Mammary epithelial cell (primary cell): ENCODE data around the gene ADAMTS7.

Experiments
- EZH2 ChIP-seq: IDR thresholded peaks from 2 replicates; pipeline ENCODE4 v1.6.1; 2012; ENCODE audit warnings: low read length, inconsistent platforms, borderline replicate concordance
- TF ChIP-seq, protein P1 (sequence below), 2 donors: IDR thresholded peaks in 1 of 2; conservative IDR thresholded peaks in 1 of 2; 2 replicates each; pipeline ENCODE4 v1.5.1; 2011 to 2012; ENCODE audit warnings: inconsistent platforms in 2 of 2, low read length in 2 of 2, mild to moderate bottlenecking in 2 of 2, control low read depth in 1 of 2, low read depth in 1 of 2; ENCODE audit not compliant: insufficient read depth in 1 of 2; ENCODE audit errors: extremely low read depth in 1 of 2

DNA sequence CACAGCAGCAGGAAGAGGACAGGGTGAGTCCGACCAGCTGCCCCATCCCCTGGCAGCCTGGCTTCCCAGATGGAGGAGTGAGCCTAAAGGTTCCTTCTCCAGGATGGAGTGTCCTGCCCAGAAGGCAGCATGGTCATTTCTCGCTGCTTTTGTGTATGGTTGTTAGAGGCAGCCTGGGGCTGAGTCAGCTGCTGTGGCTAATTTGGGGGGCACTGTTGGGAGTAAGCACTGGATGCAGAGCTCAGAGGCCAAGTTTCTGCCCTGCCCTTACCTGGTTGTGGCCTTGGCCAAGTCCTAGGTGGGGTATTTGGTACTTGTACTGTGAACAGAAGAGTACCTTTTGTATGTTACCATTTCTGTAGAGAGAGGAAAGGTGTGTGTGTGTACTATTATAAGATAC lies 78.6 kb downstream of the ADAMTS7 start:
- TF ChIP-seq, protein P1, sequence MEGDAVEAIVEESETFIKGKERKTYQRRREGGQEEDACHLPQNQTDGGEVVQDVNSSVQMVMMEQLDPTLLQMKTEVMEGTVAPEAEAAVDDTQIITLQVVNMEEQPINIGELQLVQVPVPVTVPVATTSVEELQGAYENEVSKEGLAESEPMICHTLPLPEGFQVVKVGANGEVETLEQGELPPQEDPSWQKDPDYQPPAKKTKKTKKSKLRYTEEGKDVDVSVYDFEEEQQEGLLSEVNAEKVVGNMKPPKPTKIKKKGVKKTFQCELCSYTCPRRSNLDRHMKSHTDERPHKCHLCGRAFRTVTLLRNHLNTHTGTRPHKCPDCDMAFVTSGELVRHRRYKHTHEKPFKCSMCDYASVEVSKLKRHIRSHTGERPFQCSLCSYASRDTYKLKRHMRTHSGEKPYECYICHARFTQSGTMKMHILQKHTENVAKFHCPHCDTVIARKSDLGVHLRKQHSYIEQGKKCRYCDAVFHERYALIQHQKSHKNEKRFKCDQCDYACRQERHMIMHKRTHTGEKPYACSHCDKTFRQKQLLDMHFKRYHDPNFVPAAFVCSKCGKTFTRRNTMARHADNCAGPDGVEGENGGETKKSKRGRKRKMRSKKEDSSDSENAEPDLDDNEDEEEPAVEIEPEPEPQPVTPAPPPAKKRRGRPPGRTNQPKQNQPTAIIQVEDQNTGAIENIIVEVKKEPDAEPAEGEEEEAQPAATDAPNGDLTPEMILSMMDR (conservative IDR thresholded peaks at IDR 0.05 in 1 of 2, IDR thresholded peaks at IDR 0.05 in 1 of 2; ENCODE audit: extremely low read depth in 1 of 2, insufficient read depth in 1 of 2, low read depth in 1 of 2, low read length in 2 of 2): no peak
- no peak for TF ChIP-seq EZH2
